OCI-LY3 (cell line): ENCODE data around the gene AKR1D1.

Source experiments
- H2AFZ ChIP-seq: fragments of 200-600, 300-600 bp; shearing (Covaris generic); 2 replicates; pipeline ENCODE4 v1.6.0; 2014; ENCODE audit warnings: antibody characterized with exemption, low read depth, low read length
- H3K27ac ChIP-seq: fragments of 200-600, 300-600 bp; sonication (generic); 2 replicates; pipeline ENCODE4 v1.5.1; 2014; ENCODE audit warnings: mild to moderate bottlenecking, low read length, moderate library complexity, mixed read lengths
- H3K27me3 ChIP-seq: fragments of 200-600, 300-600 bp; sonication (generic); 2 replicates; pipeline ENCODE4 v1.6.1; 2014; ENCODE audit warnings: low read depth, low read length, mixed read lengths
- H3K36me3 ChIP-seq: fragments of 200-600, 300-600 bp; sonication (generic); replicated peaks from 2 replicates; pipeline ENCODE3; 2014; ENCODE audit warnings: low read depth, low read length, mixed read lengths
- H3K4me1 ChIP-seq: fragments of 300-600, 200-600 bp; sonication (generic); 2 replicates; pipeline ENCODE4 v1.6.1; 2014; ENCODE audit warnings: low read length, mixed read lengths
- H3K4me2 ChIP-seq: fragments of 200-600, 300-600 bp; sonication (generic); 2 replicates; pipeline ENCODE4 v1.6.1; 2014; ENCODE audit warnings: low read length, mixed read lengths
- H3K4me3 ChIP-seq: fragments of 300-600, 200-600 bp; sonication (generic); 2 replicates; pipeline ENCODE4 v1.5.1; 2014; ENCODE audit warnings: antibody characterized with exemption, mild to moderate bottlenecking, low read length, moderate library complexity
- H3K79me2 ChIP-seq: fragments of 300-600, 200-600 bp; shearing (Covaris generic); 2 replicates; pipeline ENCODE4 v1.6.1; 2014; ENCODE audit warnings: mild to moderate bottlenecking, low read length, mixed read lengths
- H3K9ac ChIP-seq: fragments of 300-600, 200-600 bp; shearing (Covaris generic); 2 replicates; pipeline ENCODE4 v1.6.0; 2014; ENCODE audit warnings: mild to moderate bottlenecking, low read length, moderate library complexity
- H3K9me3 ChIP-seq: fragments of 200-600, 300-600 bp; shearing (Covaris generic); 2 replicates; pipeline ENCODE4 v1.6.1; 2014; ENCODE audit warnings: low read length, mixed read lengths; ENCODE audit not compliant: insufficient read depth
- H4K20me1 ChIP-seq: fragments of 200-600, 300-600 bp; sonication (generic); 2 replicates; pipeline ENCODE4 v1.6.1; 2016; ENCODE audit warnings: low read length, mixed read lengths; ENCODE audit not compliant: insufficient read depth
- CTCF ChIP-seq: fragments of 200-600, 300-600 bp; sonication (generic); IDR thresholded peaks from 2 replicates; pipeline ENCODE4 v1.5.1; 2014; ENCODE audit warnings: antibody characterized with exemption, low read length, low read depth
- EZH2phosphoT487 ChIP-seq: fragments of 200-600 bp; shearing (Covaris generic); IDR thresholded peaks from 2 replicates; pipeline ENCODE4 v1.6.1; 2018; ENCODE audit warnings: antibody characterized with exemption, mixed run types, low read depth

The AKR1D1 gene

DNA sequence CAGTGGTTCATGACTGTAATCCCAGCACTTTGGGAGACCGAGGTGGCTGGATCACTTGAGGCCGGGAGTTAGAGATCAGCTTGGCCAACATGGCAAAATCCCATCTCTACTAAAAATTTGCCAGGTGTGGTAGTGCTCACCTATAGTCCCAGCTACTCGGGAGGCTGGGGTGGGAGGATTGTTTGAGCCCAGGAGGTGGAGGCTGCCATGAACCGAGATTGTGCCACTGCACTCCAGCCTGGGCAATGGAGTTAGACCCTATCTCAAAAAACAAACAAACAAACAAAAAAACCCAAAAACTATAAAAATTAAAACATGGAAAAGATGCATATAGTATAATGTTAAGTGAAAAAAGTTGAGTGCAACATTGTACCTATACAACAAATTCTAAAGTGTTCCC is 81.4 kb downstream of the AKR1D1 start:
- TF ChIP-seq EZH2phosphoT487, result no peak
- no peak for TF ChIP-seq CTCF
- no peaks in the 10 kb centered on the region for H3K4me1 ChIP-seq
- H3K4me2 ChIP-seq, result no peak overlapping the region
- H3K4me3 ChIP-seq, result no peak overlapping the region
- no peak overlapping the region for H3K27ac ChIP-seq
- H3K9ac ChIP-seq, result no peak overlapping the region
- H3K79me2 ChIP-seq, result no peaks in the 10 kb centered on the region
- no peaks in the 10 kb centered on the region for H3K36me3 ChIP-seq
- H4K20me1 ChIP-seq, result no peaks in the 10 kb centered on the region
- H3K27me3 ChIP-seq, result no peaks in the 10 kb centered on the region
- H2AFZ ChIP-seq, result no peak overlapping the region
- no peaks in the 10 kb centered on the region for H3K9me3 ChIP-seq

- Histone ChIP-seq H3K27me3 (no peaks in the 10 kb centered on the region), H3K9ac (no peak overlapping the region), H3K4me3 (no peak overlapping the region), H4K20me1 (no peaks in the 10 kb centered on the region), H3K79me2 (no peaks in the 10 kb centered on the region), H3K9me3 (no peaks in the 10 kb centered on the region), H2AFZ (no peak overlapping the region), H3K36me3 (no peaks in the 10 kb centered on the region), H3K4me1 (no peaks in the 10 kb centered on the region), H3K4me2 (no peak overlapping the region), H3K27ac (no peak overlapping the region)
- TF ChIP-seq CTCF, result no peak
Measured at GRCh38 chr7:138158739-138159528, 82.7 kb downstream of the AKR1D1 start.

DNA sequence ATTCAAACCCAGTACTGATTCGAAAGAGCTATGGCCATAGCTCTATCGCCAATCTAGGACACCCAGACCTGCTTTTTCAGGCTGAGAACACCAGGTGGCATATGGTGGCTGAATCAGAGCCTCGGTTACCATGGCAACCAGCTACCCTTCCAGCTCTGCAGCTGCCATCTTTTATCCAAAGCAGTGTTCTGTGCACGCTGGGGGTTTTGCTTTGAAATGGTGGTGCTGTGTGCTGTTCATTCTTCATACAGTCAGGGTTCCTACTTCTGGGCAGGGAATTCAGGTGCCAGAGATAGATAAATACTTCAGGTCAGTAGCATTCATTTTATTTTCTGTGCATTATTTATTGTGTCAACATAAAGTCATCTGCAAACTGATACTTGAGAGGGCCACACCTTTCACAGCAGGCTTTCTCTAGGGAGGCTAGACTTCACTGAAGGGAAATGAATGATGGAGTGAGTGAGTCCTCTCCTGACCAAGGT is 85.4 kb downstream of the AKR1D1 start:
- Histone ChIP-seq H3K4me2 (peak overlapping the region; percentile 54), H4K20me1 (no peaks in the 10 kb centered on the region), H3K79me2 (no peaks in the 10 kb centered on the region), H3K9ac (no peak overlapping the region), H3K4me3 (peak overlapping the region; percentile 44), H3K27me3 (no peaks in the 10 kb centered on the region), H3K36me3 (no peaks in the 10 kb centered on the region), H3K9me3 (no peaks in the 10 kb centered on the region), H3K27ac (no peak overlapping the region), H3K4me1 (no peaks in the 10 kb centered on the region), H2AFZ (peak overlapping the region; percentile 96)
- peak; percentile 78 for TF ChIP-seq CTCF
- no peak for TF ChIP-seq EZH2phosphoT487

DNA sequence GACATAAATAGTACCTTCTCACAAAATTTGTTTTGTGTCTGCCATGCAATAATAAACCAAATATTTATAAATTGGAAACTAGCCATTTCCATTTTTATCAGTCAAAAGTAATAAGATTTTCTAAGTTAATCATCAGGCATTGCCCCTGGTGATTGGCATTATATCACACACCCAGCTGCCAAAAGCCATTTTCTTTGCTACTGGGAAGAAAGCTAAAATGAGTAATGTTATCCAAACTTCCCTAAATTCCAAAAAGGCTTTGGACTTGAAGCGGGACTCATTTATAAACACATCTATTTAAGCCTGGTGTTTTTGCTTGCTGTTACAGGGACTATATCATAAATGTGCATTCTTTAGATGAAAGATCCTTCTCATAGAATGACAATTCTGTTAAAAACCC is 86.0 kb downstream of the AKR1D1 start:
- Histone ChIP-seq H3K36me3 (no peaks in the 10 kb centered on the region), H3K27me3 (no peaks in the 10 kb centered on the region), H3K9ac (no peak overlapping the region), H3K4me1 (no peaks in the 10 kb centered on the region), H2AFZ (peak overlapping the region; percentile 96), H3K27ac (no peak overlapping the region), H3K79me2 (no peaks in the 10 kb centered on the region), H3K4me2 (no peak overlapping the region), H4K20me1 (no peaks in the 10 kb centered on the region), H3K4me3 (no peak overlapping the region), H3K9me3 (no peaks in the 10 kb centered on the region)
- TF ChIP-seq EZH2phosphoT487 (no peak), CTCF (no peak)
